Sigmoid colon (tissue), 4 donors: ENCODE measurements around the gene SALL2.

Experiments
- EP300 ChIP-seq, 4 donors: sonication (generic); formaldehyde crosslinking; IDR thresholded peaks; one replicate each; pipeline ENCODE4 v1.6.1; 2017; ENCODE audit warnings: antibody characterized with exemption in 4 of 4
- POLR2A ChIP-seq, 2 donors: fragments of 450-650 bp; IDR thresholded peaks; one replicate each; pipeline ENCODE4 v1.6.1; 2016; ENCODE audit warnings: antibody characterized with exemption in 2 of 2, mild to moderate bottlenecking in 2 of 2, moderate library complexity in 2 of 2
- TF ChIP-seq, protein P1 (sequence below), 4 experiments: fragments of 450-650 bp in 3 of 4; fragments of 200-600 bp in 1 of 4; IDR thresholded peaks; one replicate each; pipeline ENCODE4 v1.5.1; 2016 to 2019; ENCODE audit warnings: antibody characterized with exemption in 4 of 4, mild to moderate bottlenecking in 3 of 4, moderate library complexity in 2 of 4

GRCh38 chr14:21525571-21525961, 580 bp downstream of the SALL2 start:
- TF ChIP-seq, protein P1, sequence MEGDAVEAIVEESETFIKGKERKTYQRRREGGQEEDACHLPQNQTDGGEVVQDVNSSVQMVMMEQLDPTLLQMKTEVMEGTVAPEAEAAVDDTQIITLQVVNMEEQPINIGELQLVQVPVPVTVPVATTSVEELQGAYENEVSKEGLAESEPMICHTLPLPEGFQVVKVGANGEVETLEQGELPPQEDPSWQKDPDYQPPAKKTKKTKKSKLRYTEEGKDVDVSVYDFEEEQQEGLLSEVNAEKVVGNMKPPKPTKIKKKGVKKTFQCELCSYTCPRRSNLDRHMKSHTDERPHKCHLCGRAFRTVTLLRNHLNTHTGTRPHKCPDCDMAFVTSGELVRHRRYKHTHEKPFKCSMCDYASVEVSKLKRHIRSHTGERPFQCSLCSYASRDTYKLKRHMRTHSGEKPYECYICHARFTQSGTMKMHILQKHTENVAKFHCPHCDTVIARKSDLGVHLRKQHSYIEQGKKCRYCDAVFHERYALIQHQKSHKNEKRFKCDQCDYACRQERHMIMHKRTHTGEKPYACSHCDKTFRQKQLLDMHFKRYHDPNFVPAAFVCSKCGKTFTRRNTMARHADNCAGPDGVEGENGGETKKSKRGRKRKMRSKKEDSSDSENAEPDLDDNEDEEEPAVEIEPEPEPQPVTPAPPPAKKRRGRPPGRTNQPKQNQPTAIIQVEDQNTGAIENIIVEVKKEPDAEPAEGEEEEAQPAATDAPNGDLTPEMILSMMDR (IDR thresholded peaks at IDR 0.05): no peak
- TF ChIP-seq POLR2A (IDR thresholded peaks at IDR 0.05) (no peak), EP300 (IDR thresholded peaks at IDR 0.05) (no peak)
